IPS-NIHi7 (cell line): ENCODE results near the gene MYO18B.
A peak's percentile ranks its signal among the peaks of the same experiment; 100 is the strongest.

Experiments
- DNase-seq: peaks from one replicate; pipeline ENCODE4 v3.0.0; 2012; ENCODE audit warnings: mixed read lengths; ENCODE audit errors: extremely low spot score

The MYO18B gene

GRCh38 chr22:25774575-25775026 is 32.6 kb downstream of the MYO18B start:
- peak; percentile 80 for DNase-seq

- peak; percentile 73 for DNase-seq
Measured at GRCh38 chr22:25775531-25775930, 33.5 kb downstream of the MYO18B start.

- no peak for DNase-seq
Measured at GRCh38 chr22:25777411-25777810, 35.4 kb downstream of the MYO18B start.

- no peak for DNase-seq
Measured at GRCh38 chr22:25777870-25778269, 35.9 kb downstream of the MYO18B start.

- no peak for DNase-seq
Measured at GRCh38 chr22:25779426-25779825, 37.4 kb downstream of the MYO18B start.

GRCh38 chr22:25779890-25780289 is 37.9 kb downstream of the MYO18B start:
- no peak for DNase-seq

- no peak for DNase-seq
Measured at GRCh38 chr22:25780673-25781072, 38.7 kb downstream of the MYO18B start.

GRCh38 chr22:25781801-25782200 is 39.8 kb downstream of the MYO18B start:
- no peak for DNase-seq

GRCh38 chr22:25782831-25783230 is 40.8 kb downstream of the MYO18B start:
- no peak for DNase-seq

GRCh38 chr22:25783856-25784255 is 41.9 kb downstream of the MYO18B start:
- no peak for DNase-seq

GRCh38 chr22:25786165-25786564 is 44.2 kb downstream of the MYO18B start:
- no peak for DNase-seq

- DNase-seq = no peak
Measured at GRCh38 chr22:25791556-25791955, 49.6 kb downstream of the MYO18B start.

GRCh38 chr22:25795478-25795877 is 53.5 kb downstream of the MYO18B start:
- DNase-seq = no peak

- DNase-seq = no peak
Measured at GRCh38 chr22:25797498-25798290, 55.7 kb downstream of the MYO18B start.

GRCh38 chr22:25800766-25801165 is 58.8 kb downstream of the MYO18B start:
- no peak for DNase-seq

- no peak for DNase-seq
Measured at GRCh38 chr22:25802018-25802417, 60.0 kb downstream of the MYO18B start.

- DNase-seq = no peak
Measured at GRCh38 chr22:25804676-25805075, 62.7 kb downstream of the MYO18B start.

GRCh38 chr22:25806579-25806978 is 64.6 kb downstream of the MYO18B start:
- DNase-seq = no peak

- no peak for DNase-seq
Measured at GRCh38 chr22:25814685-25815084, 72.7 kb downstream of the MYO18B start.

- no peak for DNase-seq
Measured at GRCh38 chr22:25815561-25815960, 73.6 kb downstream of the MYO18B start.

- DNase-seq = no peak
Measured at GRCh38 chr22:25816522-25817059, 74.6 kb downstream of the MYO18B start.

GRCh38 chr22:25817092-25817943 is 75.3 kb downstream of the MYO18B start:
- no peak for DNase-seq

- DNase-seq = peak; percentile 38
Measured at GRCh38 chr22:25818541-25818940, 76.6 kb downstream of the MYO18B start.
